Uterus (tissue), 2 donors: ENCODE data around the gene FGD6.

ENCODE experiments used
- CTCF ChIP-seq, 4 experiments: fragments of 200-600 bp in 2 of 4; fragments of 450-650 bp in 2 of 4; sonication (generic) in 2 of 4; IDR thresholded peaks; one replicate each; pipeline ENCODE4 v1.5.1; 2016 to 2019; ENCODE audit warnings: antibody characterized with exemption in 4 of 4, mild to moderate bottlenecking in 2 of 4, moderate library complexity in 1 of 4
- POLR2A ChIP-seq, 2 donors: fragments of 450-650 bp; IDR thresholded peaks; one replicate each; pipeline ENCODE4 v1.6.1; 2016; ENCODE audit warnings: antibody characterized with exemption in 2 of 2, mild to moderate bottlenecking in 1 of 2, moderate library complexity in 1 of 2

- TF ChIP-seq CTCF (IDR thresholded peaks at IDR 0.05) = no peak
- no peak for TF ChIP-seq POLR2A (IDR thresholded peaks at IDR 0.05)
These were observed 102.4 kb downstream of the FGD6 start for GRCh38 chr12:95114766-95115405.
